Peyer's patch (tissue), 4 donors: ENCODE results near the gene IGFBP6.

Experiments
- CTCF ChIP-seq, 6 experiments: fragments of 450-650 bp in 4 of 6; fragments of 200-600 bp in 2 of 6; sonication (generic) in 1 of 6; IDR thresholded peaks; one replicate each; pipeline ENCODE4 v1.5.1; 2017 to 2019; ENCODE audit warnings: antibody characterized with exemption in 6 of 6, mild to moderate bottlenecking in 3 of 6, moderate library complexity in 1 of 6
- POLR2A ChIP-seq, 2 donors: fragments of 450-650 bp; IDR thresholded peaks; one replicate each; pipeline ENCODE4 v1.5.1; 2017; ENCODE audit warnings: antibody characterized with exemption in 2 of 2, mild to moderate bottlenecking in 2 of 2, moderate library complexity in 2 of 2

GRCh38 chr12:53105256-53105655 is 7.8 kb downstream of the IGFBP6 start:
- TF ChIP-seq CTCF (IDR thresholded peaks at IDR 0.05) (no peak), POLR2A (IDR thresholded peaks at IDR 0.05) (no peak)
